A549 (cell line): ENCODE data around the gene RAD54L. TPM values are rescaled to one million over a fixed set of nuclear protein-coding genes. Genes with fewer than 3 reads are reported as not detected.
"Not testable (repeated sequence)": the region's sequence is repeated elsewhere in the genome, so short reads cannot be mapped to it uniquely, and the experiment has no call there.

Source experiments
- ATAC-seq, 2 experiments: fragments of 200-7000 bp in 1 of 2; fragments of >200 bp in 1 of 2; cut with Nextera tagmentation in 1 of 2; cut with Tn5 transposase in 1 of 2; 3 replicates each; pipeline versions ENCODE4 v1.8.0 to v1.9.1; 2018 to 2020; ENCODE audit warnings: mild to moderate bottlenecking in 1 of 2, moderate library complexity in 1 of 2
- CTCF ChIA-PET: fragments of 300-600 bp; sonication (Branson Sonifier 250); formaldehyde crosslinking; extraction: SDS; loops from one replicate; lab custom pipeline; 2021; ENCODE audit warnings: antibody characterized with exemption, inconsistent platforms; lab: Yijun Ruan, JAX
- POLR2A ChIA-PET: fragments of 350-600 bp; formaldehyde crosslinking; extraction: SDS; loops from one replicate; lab custom pipeline; 2021; ENCODE audit warnings: antibody characterized with exemption, inconsistent platforms; lab: Yijun Ruan, JAX
- DNase-seq, 2 experiments: peaks; one replicate each; pipeline versions ENCODE4 v3.0.0 to v3.0.0-alpha.2; 2011 to 2016; ENCODE audit warnings: low read depth in 1 of 2, low spot score in 1 of 2
- FAIRE-seq: peaks from 2 replicates; lab custom pipeline; 2011; peaks lifted over from hg19 to GRCh38; lab: Jason Lieb, UNC
- H3K27ac ChIP-seq, 2 experiments: fragments of >200 bp; sonication (Bioruptor Twin); formaldehyde crosslinking; 3 replicates each; pipeline ENCODE4 v1.5.1; 2016 to 2017
- H3K4me1 ChIP-seq: fragments of >200 bp; sonication (Bioruptor Twin); formaldehyde crosslinking; 3 replicates; pipeline ENCODE4 v1.6.1; 2016
- H3K4me2 ChIP-seq: fragments of >200 bp; sonication (Bioruptor Twin); formaldehyde crosslinking; 3 replicates; pipeline ENCODE4 v1.6.1; 2016
- H3K4me3 ChIP-seq: fragments of >200 bp; sonication (Bioruptor Twin); formaldehyde crosslinking; 3 replicates; pipeline ENCODE4 v1.5.1; 2016
- H3K9me3 ChIP-seq: fragments of >200 bp; sonication (Bioruptor Twin); formaldehyde crosslinking; 3 replicates; pipeline ENCODE4 v1.6.1; 2016
- BCL3 ChIP-seq: fragments of >200 bp; sonication (Bioruptor Twin); formaldehyde crosslinking; IDR thresholded peaks from 3 replicates; pipeline ENCODE4 v1.6.1; 2016
- CBX8 ChIP-seq: fragments of 200-600 bp; sonication (generic); IDR thresholded peaks from 2 replicates; pipeline ENCODE4 v1.6.1; 2016
- CHD2 ChIP-seq: fragments of 150-350 bp; IDR thresholded peaks from 2 replicates; pipeline ENCODE4 v1.6.1; 2014; ENCODE audit warnings: low read length; ENCODE audit not compliant: partially characterized antibody
- E2F6 ChIP-seq: IDR thresholded peaks from 2 replicates; pipeline ENCODE4 v1.6.1; 2012; ENCODE audit warnings: low read depth, borderline replicate concordance
- EHF ChIP-seq: fragments of 250-450 bp; sonication (Bioruptor Pico); IDR thresholded peaks from 2 replicates; pipeline ENCODE4 v1.5.0; 2020; ENCODE audit warnings: mild to moderate bottlenecking
- FOXS1 ChIP-seq: fragments of 250-450 bp; sonication (Bioruptor Pico); IDR thresholded peaks from 2 replicates; pipeline ENCODE4 v1.5.0; 2020; ENCODE audit warnings: mild to moderate bottlenecking, moderate library complexity
- HOXB13 ChIP-seq: fragments of 250-450 bp; sonication (Bioruptor Pico); IDR thresholded peaks from 2 replicates; pipeline ENCODE4 v1.5.0; 2020; ENCODE audit warnings: low read depth, mild to moderate bottlenecking, moderate library complexity
- MAFK ChIP-seq: fragments of 450-650 bp; IDR thresholded peaks from 2 replicates; pipeline ENCODE4 v1.6.1; 2014; ENCODE audit not compliant: partially characterized antibody
- MAX ChIP-seq: IDR thresholded peaks from 2 replicates; pipeline ENCODE4 v1.6.1; 2012
- NFE2L2 ChIP-seq: fragments of 150-350 bp; conservative IDR thresholded peaks from 2 replicates; pipeline ENCODE4 v1.6.1; 2014; ENCODE audit warnings: low read length
- NR3C1 ChIP-seq: fragments of >200 bp; sonication (Bioruptor Twin); formaldehyde crosslinking; IDR thresholded peaks from 3 replicates; pipeline ENCODE4 v1.6.1; 2017
- PHF8 ChIP-seq: fragments of 200-600 bp; sonication (generic); IDR thresholded peaks from 2 replicates; pipeline ENCODE4 v1.6.1; 2016; ENCODE audit warnings: low read depth, mild to moderate bottlenecking, antibody characterized with exemption, moderate library complexity, borderline replicate concordance
- POLR2A ChIP-seq: IDR thresholded peaks from 2 replicates; pipeline ENCODE4 v1.6.1; 2012; ENCODE audit warnings: mild to moderate bottlenecking, low read length
- RNF2 ChIP-seq: fragments of 200-600 bp; sonication (generic); IDR thresholded peaks from 2 replicates; pipeline ENCODE4 v1.6.1; 2016; ENCODE audit warnings: low read depth, mild to moderate bottlenecking, antibody characterized with exemption, moderate library complexity, borderline replicate concordance
- SMC3 ChIP-seq: fragments of >200 bp; sonication (Bioruptor Twin); formaldehyde crosslinking; IDR thresholded peaks from 3 replicates; pipeline ENCODE4 v1.6.1; 2018; ENCODE audit warnings: inconsistent platforms
- TFCP2L1 ChIP-seq: fragments of 250-450 bp; sonication (Bioruptor Pico); IDR thresholded peaks from 2 replicates; pipeline ENCODE4 v1.5.0; 2021; ENCODE audit warnings: mild to moderate bottlenecking
- TP53 ChIP-seq: fragments of 250-450 bp; sonication (Bioruptor Pico); IDR thresholded peaks from 2 replicates; pipeline ENCODE4 v1.5.0; 2021; ENCODE audit warnings: mild to moderate bottlenecking, moderate library complexity
- ZSCAN20 ChIP-seq: fragments of 250-450 bp; sonication (Bioruptor Pico); IDR thresholded peaks from 2 replicates; pipeline ENCODE4 v1.8.0; 2022; ENCODE audit warnings: mild to moderate bottlenecking, moderate library complexity
- WGBS: methylation state at CpG from one replicate; pipeline ENCODE4 v1.1.6; 2017; ENCODE audit errors: missing lambda C conversion rate; 5-methylcytosine and 5-hydroxymethylcytosine counted together
- polyA plus RNA-seq, 4 experiments: library from polyadenylated mRNA; depleted of rRNA in 3 of 4; stranded (reverse); fragments of >200 nt; fragmentation: RNase III in 1 of 4; extraction: RNeasy Plus Mini Kit Qiagen cat#74134 plus additional on column Dnase treatment in 1 of 4; gene quantifications; 2 replicates in 3 of 4; 3 replicates in 1 of 4; pipeline ENCODE4 v1.2.3, GENCODE V29; 2011 to 2017
- TF ChIP-seq, protein P1 (sequence below): fragments of 250-450 bp; sonication (Bioruptor Pico); IDR thresholded peaks from 2 replicates; pipeline ENCODE4 v1.5.0; 2021; ENCODE audit warnings: mild to moderate bottlenecking, moderate library complexity, borderline replicate concordance
- TF ChIP-seq, protein P2 (sequence below): fragments of 450-650 bp; IDR thresholded peaks from 2 replicates; pipeline ENCODE4 v1.6.1; 2014; ENCODE audit warnings: antibody characterized with exemption

RAD54L gene
- polyA plus RNA-seq, 2 of the 4 experiments (the other 2 are of a cell fraction), result 10.9 to 14.0 TPM

- Histone ChIP-seq H3K4me1 (peaks cover 5% of the 10 kb centered on the region; the same call in 1 of the 3 replicates), H3K4me2 (no peak overlapping the region), H3K9me3 (no peaks in the 10 kb centered on the region), H3K4me3 (no peak overlapping the region), H3K27ac (no peak overlapping the region)
- no peak for TF ChIP-seq E2F6
- no peak for TF ChIP-seq TFCP2L1 (CRISPR knock-in tag)
- TF ChIP-seq HOXB13 (CRISPR knock-in tag), result no peak
- no peak for TF ChIP-seq NFE2L2
- TF ChIP-seq CBX8, result no peak
- no peak for TF ChIP-seq FOXS1 (CRISPR knock-in tag)
- no peak for TF ChIP-seq TP53 (CRISPR knock-in tag)
- no peak for TF ChIP-seq SMC3
- TF ChIP-seq, protein P1, sequence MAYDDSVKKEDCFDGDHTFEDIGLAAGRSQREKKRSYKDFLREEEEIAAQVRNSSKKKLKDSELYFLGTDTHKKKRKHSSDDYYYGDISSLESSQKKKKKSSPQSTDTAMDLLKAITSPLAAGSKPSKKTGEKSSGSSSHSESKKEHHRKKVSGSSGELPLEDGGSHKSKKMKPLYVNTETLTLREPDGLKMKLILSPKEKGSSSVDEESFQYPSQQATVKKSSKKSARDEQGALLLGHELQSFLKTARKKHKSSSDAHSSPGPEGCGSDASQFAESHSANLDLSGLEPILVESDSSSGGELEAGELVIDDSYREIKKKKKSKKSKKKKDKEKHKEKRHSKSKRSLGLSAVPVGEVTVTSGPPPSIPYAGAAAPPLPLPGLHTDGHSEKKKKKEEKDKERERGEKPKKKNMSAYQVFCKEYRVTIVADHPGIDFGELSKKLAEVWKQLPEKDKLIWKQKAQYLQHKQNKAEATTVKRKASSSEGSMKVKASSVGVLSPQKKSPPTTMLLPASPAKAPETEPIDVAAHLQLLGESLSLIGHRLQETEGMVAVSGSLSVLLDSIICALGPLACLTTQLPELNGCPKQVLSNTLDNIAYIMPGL (CRISPR knock-in tag), result no peak
- no peak for TF ChIP-seq EHF (CRISPR knock-in tag)
- no peak for TF ChIP-seq POLR2A
- no peak for TF ChIP-seq CHD2
- TF ChIP-seq NR3C1, result no peak
- TF ChIP-seq BCL3, result no peak
- no peak for TF ChIP-seq ZSCAN20
- no peak for TF ChIP-seq PHF8
- TF ChIP-seq MAFK, result no peak
- TF ChIP-seq MAX, result no peak
- no peak for TF ChIP-seq RNF2
- TF ChIP-seq, protein P2, sequence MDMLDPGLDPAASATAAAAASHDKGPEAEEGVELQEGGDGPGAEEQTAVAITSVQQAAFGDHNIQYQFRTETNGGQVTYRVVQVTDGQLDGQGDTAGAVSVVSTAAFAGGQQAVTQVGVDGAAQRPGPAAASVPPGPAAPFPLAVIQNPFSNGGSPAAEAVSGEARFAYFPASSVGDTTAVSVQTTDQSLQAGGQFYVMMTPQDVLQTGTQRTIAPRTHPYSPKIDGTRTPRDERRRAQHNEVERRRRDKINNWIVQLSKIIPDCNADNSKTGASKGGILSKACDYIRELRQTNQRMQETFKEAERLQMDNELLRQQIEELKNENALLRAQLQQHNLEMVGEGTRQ, result no peak
- 70% methylated on average over 1 of the region's 1 CpG for WGBS
- ChIA-PET POLR2A (no interaction called here), CTCF (no interaction called here)
- ATAC-seq (no peak), DNase-seq (no peak), FAIRE-seq (no peak)
Observed at GRCh38 chr1:46242918-46243317, 4.6 kb upstream of the RAD54L start.

GRCh38 chr1:46243831-46244230 is 3.7 kb upstream of the RAD54L start:
- POLR2A ChIA-PET, H3K4me3 ChIP-seq, DNase-seq, H3K27ac ChIP-seq, H3K4me2 ChIP-seq, ATAC-seq, FAIRE-seq, H3K9me3 ChIP-seq: not testable (repeated sequence)
- H3K4me1 ChIP-seq, result peaks cover 11% of the 10 kb centered on the region
- CTCF ChIA-PET, result interaction anchor here (1.3 to 2.2 kb wide), 2 partner anchors 12 to 208 kb away, joined by 4 to 9 read pairs; no protein-coding TSS in a partner anchor
- WGBS, result 84% methylated on average over 3 of the region's 3 CpGs
